Sigmoid colon (tissue), 7 donors: ENCODE measurements around the gene KIF20B. TPM values are rescaled to one million over a fixed set of nuclear protein-coding genes. Genes with fewer than 3 reads are reported as not detected.

ENCODE experiments used
- DNase-seq: peaks from one replicate; pipeline ENCODE4 v3.0.0-alpha.2; 2019
- H3K27ac ChIP-seq, 4 donors: fragments of 200-600 bp; sonication (generic); one replicate each; pipeline ENCODE4 v1.5.1; 2016 to 2019; ENCODE audit warnings: mild to moderate bottlenecking in 1 of 4
- H3K27me3 ChIP-seq, 3 donors: fragments of 200-600 bp; sonication (generic); one replicate each; pipeline ENCODE4 v1.5.1; 2019; ENCODE audit warnings: mild to moderate bottlenecking in 1 of 3
- H3K36me3 ChIP-seq, 4 donors: fragments of 200-600 bp; sonication (generic); one replicate each; pipeline ENCODE4 v1.5.1; 2016 to 2019
- H3K4me1 ChIP-seq, 4 donors: fragments of 200-600 bp; sonication (generic); one replicate each; pipeline ENCODE4 v1.5.1; 2017 to 2019
- H3K4me3 ChIP-seq, 4 donors: fragments of 200-600 bp; sonication (generic); one replicate each; pipeline ENCODE4 v1.5.1; 2017 to 2019; ENCODE audit warnings: mild to moderate bottlenecking in 2 of 4, moderate library complexity in 1 of 4
- H3K9me3 ChIP-seq, 4 donors: fragments of 200-600 bp in 3 of 4; sonication (generic) in 3 of 4; one replicate each; pipeline versions ENCODE4 v1.5.1 to v1.6.1; 2013 to 2019
- EP300 ChIP-seq, 4 donors: sonication (generic); formaldehyde crosslinking; IDR thresholded peaks; one replicate each; pipeline ENCODE4 v1.6.1; 2017; ENCODE audit warnings: antibody characterized with exemption in 4 of 4
- POLR2A ChIP-seq, 2 donors: fragments of 450-650 bp; IDR thresholded peaks; one replicate each; pipeline ENCODE4 v1.6.1; 2016; ENCODE audit warnings: antibody characterized with exemption in 2 of 2, mild to moderate bottlenecking in 2 of 2, moderate library complexity in 2 of 2
- POLR2AphosphoS5 ChIP-seq, 4 donors: sonication (generic); formaldehyde crosslinking; IDR thresholded peaks; one replicate each; pipeline ENCODE4 v1.6.1; 2017; ENCODE audit warnings: antibody characterized with exemption in 4 of 4
- WGBS, 2 donors: extraction: QIAGEN DNeasy Blood & Tissue Kit; methylation state at CpG; one replicate each; pipeline ENCODE4 v1.1.7; 2013; 5-methylcytosine and 5-hydroxymethylcytosine counted together
- intact Hi-C: fragments of 100-400 bp; cut with DNase I; formaldehyde crosslinking; loops from one replicate; pipeline ENCODE4 v1.15.1; 2023
- polyA plus RNA-seq, 3 donors: library from polyadenylated mRNA; stranded (reverse); fragments of 200-250 nt; gene quantifications; one replicate each; pipeline ENCODE4 v1.2.3, GENCODE V29; 2013
- total RNA-seq, 4 donors: library from RNA; depleted of rRNA; stranded (reverse); fragments of >200 nt; gene quantifications; one replicate each; pipeline ENCODE4 v1.1.0, GENCODE V29; 2016
- TF ChIP-seq, protein P1 (sequence below), 4 experiments: fragments of 450-650 bp in 3 of 4; fragments of 200-600 bp in 1 of 4; IDR thresholded peaks; one replicate each; pipeline ENCODE4 v1.5.1; 2016 to 2019; ENCODE audit warnings: antibody characterized with exemption in 4 of 4, mild to moderate bottlenecking in 3 of 4, moderate library complexity in 2 of 4
- donor health status: healthy with polysubstance abuse.
- donor health status: Bipolar disorder and iron deficiency.
- donor health status: healthy.

The KIF20B gene
- total and polyA plus RNA-seq, 7 donors: 0.60 to 5.0 (median 2.5) TPM

GRCh38 chr10:89785095-89785494, 83.7 kb downstream of the KIF20B start:
- Histone ChIP-seq H3K4me1 (no peaks in the 10 kb centered on the region), H3K27me3 (no peaks in the 10 kb centered on the region), H3K27ac (no peak overlapping the region), H3K4me3 (no peak overlapping the region), H3K36me3 (no peaks in the 10 kb centered on the region), H3K9me3 (no peaks in the 10 kb centered on the region)
- WGBS, 2 donors: 95 to 97% methylated on average over 3 of the region's 3 CpGs
- no peak for TF ChIP-seq EP300 (IDR thresholded peaks at IDR 0.05)
- no peak for TF ChIP-seq POLR2AphosphoS5 (IDR thresholded peaks at IDR 0.05)
- no peak for TF ChIP-seq POLR2A (IDR thresholded peaks at IDR 0.05)
- TF ChIP-seq, protein P1, sequence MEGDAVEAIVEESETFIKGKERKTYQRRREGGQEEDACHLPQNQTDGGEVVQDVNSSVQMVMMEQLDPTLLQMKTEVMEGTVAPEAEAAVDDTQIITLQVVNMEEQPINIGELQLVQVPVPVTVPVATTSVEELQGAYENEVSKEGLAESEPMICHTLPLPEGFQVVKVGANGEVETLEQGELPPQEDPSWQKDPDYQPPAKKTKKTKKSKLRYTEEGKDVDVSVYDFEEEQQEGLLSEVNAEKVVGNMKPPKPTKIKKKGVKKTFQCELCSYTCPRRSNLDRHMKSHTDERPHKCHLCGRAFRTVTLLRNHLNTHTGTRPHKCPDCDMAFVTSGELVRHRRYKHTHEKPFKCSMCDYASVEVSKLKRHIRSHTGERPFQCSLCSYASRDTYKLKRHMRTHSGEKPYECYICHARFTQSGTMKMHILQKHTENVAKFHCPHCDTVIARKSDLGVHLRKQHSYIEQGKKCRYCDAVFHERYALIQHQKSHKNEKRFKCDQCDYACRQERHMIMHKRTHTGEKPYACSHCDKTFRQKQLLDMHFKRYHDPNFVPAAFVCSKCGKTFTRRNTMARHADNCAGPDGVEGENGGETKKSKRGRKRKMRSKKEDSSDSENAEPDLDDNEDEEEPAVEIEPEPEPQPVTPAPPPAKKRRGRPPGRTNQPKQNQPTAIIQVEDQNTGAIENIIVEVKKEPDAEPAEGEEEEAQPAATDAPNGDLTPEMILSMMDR (IDR thresholded peaks at IDR 0.05): no peak
- intact Hi-C loops: no loop called here
- DNase-seq: no peak

- no peak overlapping the region for H3K27ac ChIP-seq
- no peaks in the 10 kb centered on the region for H3K36me3 ChIP-seq
- H3K9me3 ChIP-seq: no peaks in the 10 kb centered on the region
- DNase-seq: no peak
- TF ChIP-seq EP300 (IDR thresholded peaks at IDR 0.05): no peak
- TF ChIP-seq, protein P1 (IDR thresholded peaks at IDR 0.05): no peak
- no peak for TF ChIP-seq POLR2A (IDR thresholded peaks at IDR 0.05)
- no peak for TF ChIP-seq POLR2AphosphoS5 (IDR thresholded peaks at IDR 0.05)
- no peaks in the 10 kb centered on the region for H3K4me1 ChIP-seq
- 66 to 82% methylated on average over 7 of the region's 7 CpGs for whole genome bisulfite sequencing, 2 donors
- H3K4me3 ChIP-seq: no peak overlapping the region
- intact Hi-C loops: no loop called here
- H3K27me3 ChIP-seq: no peaks in the 10 kb centered on the region
Observed at GRCh38 chr10:89789188-89789877, 87.9 kb downstream of the KIF20B start.

- Histone ChIP-seq H3K27ac (no peak overlapping the region), H3K4me1 (no peaks in the 10 kb centered on the region), H3K27me3 (no peaks in the 10 kb centered on the region), H3K9me3 (no peaks in the 10 kb centered on the region), H3K36me3 (no peaks in the 10 kb centered on the region), H3K4me3 (no peak overlapping the region)
- WGBS, 2 donors: 79 to 83% methylated on average over 2 of the region's 2 CpGs
- intact Hi-C loops: loop anchor here (5.0 kb wide), 3 partner anchors 995 to 1080 kb away; partner anchors contain the start of genes HTR7 and RPP30
- DNase-seq: no peak
- TF ChIP-seq POLR2AphosphoS5 (IDR thresholded peaks at IDR 0.05) (no peak), POLR2A (IDR thresholded peaks at IDR 0.05) (no peak), EP300 (IDR thresholded peaks at IDR 0.05) (no peak)
- TF ChIP-seq, protein P1 (IDR thresholded peaks at IDR 0.05): no peak
Observed at GRCh38 chr10:89792187-89792586, 90.8 kb downstream of the KIF20B start.

GRCh38 chr10:89793649-89794254, 92.4 kb downstream of the KIF20B start:
- Histone ChIP-seq H3K4me1 (no peaks in the 10 kb centered on the region), H3K4me3 (no peak overlapping the region), H3K27me3 (no peaks in the 10 kb centered on the region), H3K36me3 (no peaks in the 10 kb centered on the region), H3K9me3 (no peaks in the 10 kb centered on the region), H3K27ac (no peak overlapping the region)
- DNase-seq: no peak
- no peak for TF ChIP-seq POLR2A (IDR thresholded peaks at IDR 0.05)
- TF ChIP-seq, protein P1 (IDR thresholded peaks at IDR 0.05): peak; percentile 16 to 70 (median 55)
- no peak for TF ChIP-seq EP300 (IDR thresholded peaks at IDR 0.05)
- WGBS, 2 donors: 33 to 34% methylated on average over 3 of the region's 3 CpGs
- intact Hi-C loops: loop anchor here (5.0 kb wide), 3 partner anchors 994 to 1079 kb away; partner anchors contain the start of genes HTR7 and RPP30
